WTC11 (cell line): ENCODE results near the gene TNS3. TPM values are rescaled to one million over a fixed set of nuclear protein-coding genes. Genes with fewer than 3 reads are reported as not detected.

Experiments
- ATAC-seq: fragments of 200-7000 bp; cut with Tn5 transposase; 2 replicates; pipeline ENCODE4 v1.10.0; 2021; ENCODE audit warnings: mild to moderate bottlenecking, moderate library complexity
- CTCF ChIA-PET: fragments of 300-600 bp; sonication (Branson Sonifier 250); formaldehyde crosslinking; loops from one replicate; lab custom pipeline; 2021; ENCODE audit warnings: antibody characterized with exemption; lab: Charles Lee
- POLR2A ChIA-PET: fragments of 350-600 bp; sonication (Branson Sonifier 250); formaldehyde crosslinking; loops from one replicate; lab custom pipeline; 2021; ENCODE audit warnings: antibody characterized with exemption; lab: Charles Lee
- DNase-seq: peaks from one replicate; pipeline ENCODE4 v3.0.0; 2021; ENCODE audit warnings: low spot score
- H3K27ac Mint-ChIP-seq: 2 replicates; pipeline ENCODE4 v1.8.0; 2021; ENCODE audit warnings: mixed read lengths
- H3K27me3 Mint-ChIP-seq: 2 replicates; pipeline ENCODE4 v1.8.0; 2021; ENCODE audit warnings: low read depth, mild to moderate bottlenecking, moderate library complexity, mixed read lengths
- H3K36me3 Mint-ChIP-seq: 2 replicates; pipeline ENCODE4 v1.8.0; 2021; ENCODE audit warnings: mixed read lengths
- H3K4me1 Mint-ChIP-seq: 2 replicates; pipeline ENCODE4 v1.8.0; 2022; ENCODE audit warnings: mixed read lengths
- H3K4me3 Mint-ChIP-seq: 2 replicates; pipeline ENCODE4 v1.8.0; 2021; ENCODE audit warnings: mild to moderate bottlenecking, moderate library complexity, mixed read lengths
- H3K9me3 Mint-ChIP-seq: 2 replicates; pipeline ENCODE4 v1.8.0; 2021; ENCODE audit warnings: mixed read lengths
- ATF2 ChIP-seq: sonication (generic); formaldehyde crosslinking; IDR thresholded peaks from 2 replicates; pipeline ENCODE4 v1.8.1; 2022; ENCODE audit warnings: low read depth, missing genetic modification reagents, borderline replicate concordance
- CBFB ChIP-seq: sonication (generic); formaldehyde crosslinking; IDR thresholded peaks from 2 replicates; pipeline ENCODE4 v1.8.1; 2022; ENCODE audit warnings: mild to moderate bottlenecking, low read depth, missing genetic modification reagents
- CTCF ChIP-seq: fragments of 200-600 bp; IDR thresholded peaks from 2 replicates; pipeline ENCODE4 v1.8.0; 2022; ENCODE audit warnings: antibody characterized with exemption
- EMX1 ChIP-seq: fragments of 250-450 bp; sonication (Bioruptor Pico); IDR thresholded peaks from 2 replicates; pipeline ENCODE4 v1.8.0; 2021; ENCODE audit warnings: mild to moderate bottlenecking
- ESRRA ChIP-seq: sonication (generic); formaldehyde crosslinking; IDR thresholded peaks from 2 replicates; pipeline ENCODE4 v1.8.1; 2022; ENCODE audit warnings: mild to moderate bottlenecking, missing genetic modification reagents, borderline replicate concordance
- FOXJ3 ChIP-seq: sonication (generic); formaldehyde crosslinking; IDR thresholded peaks from 2 replicates; pipeline ENCODE4 v1.9.0; 2021; ENCODE audit warnings: missing genetic modification reagents, mild to moderate bottlenecking, borderline replicate concordance
- IRF2 ChIP-seq: sonication (generic); formaldehyde crosslinking; IDR thresholded peaks from 2 replicates; pipeline ENCODE4 v1.8.0; 2022; ENCODE audit warnings: low read depth, missing genetic modification reagents, borderline replicate concordance
- JAZF1 ChIP-seq: fragments of 250-450 bp; sonication (Bioruptor Pico); IDR thresholded peaks from 2 replicates; pipeline ENCODE4 v1.9.0; 2021; ENCODE audit warnings: moderate library complexity, mild to moderate bottlenecking, inconsistent platforms
- KAT7 ChIP-seq: sonication (generic); formaldehyde crosslinking; IDR thresholded peaks from 2 replicates; pipeline ENCODE4 v1.8.1; 2023; ENCODE audit warnings: missing genetic modification reagents, mild to moderate bottlenecking, borderline replicate concordance
- MLX ChIP-seq: sonication (generic); formaldehyde crosslinking; IDR thresholded peaks from 2 replicates; pipeline ENCODE4 v1.8.1; 2023; ENCODE audit warnings: mild to moderate bottlenecking, missing genetic modification reagents, moderate library complexity
- MYBL2 ChIP-seq: sonication (generic); formaldehyde crosslinking; IDR thresholded peaks from 2 replicates; pipeline ENCODE4 v1.8.1; 2023; ENCODE audit warnings: mild to moderate bottlenecking, moderate library complexity, missing genetic modification reagents
- NFATC4 ChIP-seq: fragments of 250-450 bp; sonication (Bioruptor Pico); IDR thresholded peaks from 2 replicates; pipeline ENCODE4 v1.9.0; 2021; ENCODE audit warnings: mild to moderate bottlenecking
- NFYB ChIP-seq: sonication (generic); formaldehyde crosslinking; conservative IDR thresholded peaks from 2 replicates; pipeline ENCODE4 v1.8.0; 2022; ENCODE audit warnings: low read depth, missing genetic modification reagents
- NR2C2 ChIP-seq: sonication (generic); formaldehyde crosslinking; IDR thresholded peaks from 2 replicates; pipeline ENCODE4 v1.8.0; 2022; ENCODE audit warnings: mild to moderate bottlenecking, missing genetic modification reagents
- PRRX2 ChIP-seq: fragments of 250-450 bp; sonication (Bioruptor Pico); IDR thresholded peaks from 2 replicates; pipeline ENCODE4 v1.8.0; 2021; ENCODE audit warnings: mild to moderate bottlenecking
- RELA ChIP-seq: sonication (generic); formaldehyde crosslinking; IDR thresholded peaks from 2 replicates; pipeline ENCODE4 v1.8.1; 2022; ENCODE audit warnings: missing genetic modification reagents, mild to moderate bottlenecking, borderline replicate concordance
- RORB ChIP-seq: fragments of 250-450 bp; sonication (Bioruptor Pico); IDR thresholded peaks from 2 replicates; pipeline ENCODE4 v1.9.0; 2021; ENCODE audit warnings: mild to moderate bottlenecking
- SOX15 ChIP-seq: fragments of 250-450 bp; sonication (Bioruptor Pico); IDR thresholded peaks from 2 replicates; pipeline ENCODE4 v1.9.0; 2021; ENCODE audit warnings: mild to moderate bottlenecking
- TP53 ChIP-seq: sonication (generic); formaldehyde crosslinking; IDR thresholded peaks from 2 replicates; pipeline ENCODE4 v1.8.1; 2023; ENCODE audit warnings: mild to moderate bottlenecking, missing genetic modification reagents
- USF1 ChIP-seq: sonication (generic); formaldehyde crosslinking; IDR thresholded peaks from 2 replicates; pipeline ENCODE4 v1.8.0; 2022; ENCODE audit warnings: mild to moderate bottlenecking, missing genetic modification reagents
- ZMAT4 ChIP-seq: fragments of 250-450 bp; sonication (Bioruptor Pico); IDR thresholded peaks from 2 replicates; pipeline ENCODE4 v1.9.0; 2021; ENCODE audit warnings: mild to moderate bottlenecking
- ZNF263 ChIP-seq: sonication (generic); formaldehyde crosslinking; IDR thresholded peaks from 2 replicates; pipeline ENCODE4 v1.8.1; 2022; ENCODE audit warnings: low read depth, mild to moderate bottlenecking, moderate library complexity, missing genetic modification reagents
- ZNF423 ChIP-seq: fragments of 250-450 bp; sonication (Bioruptor Pico); IDR thresholded peaks from 2 replicates; pipeline ENCODE4 v2.1.2; 2022; ENCODE audit warnings: mild to moderate bottlenecking, moderate library complexity
- ZNF532 ChIP-seq: fragments of 250-450 bp; sonication (Bioruptor Pico); IDR thresholded peaks from 2 replicates; pipeline ENCODE4 v1.9.0; 2021; ENCODE audit warnings: mild to moderate bottlenecking, borderline replicate concordance
- ZNF671 ChIP-seq: fragments of 250-450 bp; sonication (Bioruptor Pico); IDR thresholded peaks from 2 replicates; pipeline ENCODE4 v1.8.0; 2021; ENCODE audit warnings: mild to moderate bottlenecking
- ZSCAN18 ChIP-seq: fragments of 250-450 bp; sonication (Bioruptor Pico); IDR thresholded peaks from 2 replicates; pipeline ENCODE4 v2.1.2; 2022; ENCODE audit warnings: mild to moderate bottlenecking, moderate library complexity
- total RNA-seq: library from RNA; stranded (reverse); gene quantifications from 3 replicates; pipeline ENCODE4 v1.2.3, GENCODE V29; 2021

Gene TNS3
- total RNA-seq, 1 experiment from 2014 or later: 37.7 TPM

GRCh38 chr7:47577321-47577919, 4.5 kb downstream of the TNS3 start:
- no peaks in the 10 kb centered on the region for H3K36me3 Mint-ChIP-seq
- POLR2A ChIA-PET: no interaction called here
- H3K4me1 Mint-ChIP-seq: peaks cover 79% of the 10 kb centered on the region
- ATAC-seq (no peak), DNase-seq (no peak)
- H3K27ac Mint-ChIP-seq: peak overlapping the region; percentile 61; the same call in 1 of the 2 replicates
- H3K9me3 Mint-ChIP-seq: no peaks in the 10 kb centered on the region
- TF ChIP-seq RORB (CRISPR knock-in tag) (no peak), IRF2 (CRISPR knock-in tag) (no peak), RELA (CRISPR knock-in tag) (no peak), SOX15 (CRISPR knock-in tag) (no peak), MYBL2 (CRISPR knock-in tag) (no peak), NR2C2 (CRISPR knock-in tag) (no peak), NFATC4 (CRISPR knock-in tag) (no peak), ZNF263 (CRISPR knock-in tag) (no peak), EMX1 (CRISPR knock-in tag) (no peak), ZNF423 (CRISPR knock-in tag) (no peak), ATF2 (CRISPR knock-in tag) (no peak), NFYB (CRISPR knock-in tag) (no peak), CTCF (no peak)
- H3K27me3 Mint-ChIP-seq: peaks cover 10% of the 10 kb centered on the region
- no peak overlapping the region for H3K4me3 Mint-ChIP-seq
- CTCF ChIA-PET: interaction anchor here (1.1 kb wide), 1 partner anchor 12 kb away, joined by 4 read pairs; no protein-coding TSS in a partner anchor

- DNase-seq: no peak
- POLR2A ChIA-PET: no interaction called here
- no peak for ATAC-seq
- TF ChIP-seq RORB (CRISPR knock-in tag) (no peak), ZSCAN18 (CRISPR knock-in tag) (no peak), RELA (CRISPR knock-in tag) (no peak), ZMAT4 (CRISPR knock-in tag) (no peak), JAZF1 (CRISPR knock-in tag) (no peak), ZNF671 (CRISPR knock-in tag) (no peak), MLX (no peak), CBFB (CRISPR knock-in tag) (no peak), USF1 (CRISPR knock-in tag) (no peak), KAT7 (no peak), ESRRA (no peak), PRRX2 (CRISPR knock-in tag) (no peak), ZNF532 (CRISPR knock-in tag) (no peak), FOXJ3 (CRISPR knock-in tag) (no peak), TP53 (CRISPR knock-in tag) (no peak)
Measured at GRCh38 chr7:47576866-47577306, 5.0 kb downstream of the TNS3 start.

More at GRCh38 chr7:47576866-47577306, 5.0 kb downstream of the TNS3 start:
- no peaks in the 10 kb centered on the region for H3K9me3 Mint-ChIP-seq
- peaks cover 81% of the 10 kb centered on the region for H3K4me1 Mint-ChIP-seq
- peaks cover 7% of the 10 kb centered on the region; the same call in 1 of the 2 replicates for H3K27me3 Mint-ChIP-seq
- no peak overlapping the region for H3K4me3 Mint-ChIP-seq
- no peaks in the 10 kb centered on the region for H3K36me3 Mint-ChIP-seq
- CTCF ChIA-PET: interaction anchor here (1.1 kb wide), 1 partner anchor 13 kb away, joined by 4 read pairs; no protein-coding TSS in a partner anchor
- peak overlapping the region; percentile 61; the same call in 1 of the 2 replicates for H3K27ac Mint-ChIP-seq
